Peyer's patch (tissue), 4 donors: Measurements from ENCODE around the gene NDUFB5. TPM values are rescaled to one million over a fixed set of nuclear protein-coding genes. Genes with fewer than 3 reads are reported as not detected.

ENCODE experiments used
- DNase-seq, 3 donors: peaks; one replicate each; pipeline ENCODE4 v3.0.0-alpha.2; 2017 to 2019
- H3K27ac ChIP-seq, 4 donors: fragments of 200-600 bp; sonication (generic); one replicate each; pipeline ENCODE4 v1.5.1; 2016 to 2019
- H3K27me3 ChIP-seq, 2 donors: fragments of 200-600 bp; sonication (generic); one replicate each; pipeline ENCODE4 v1.5.1; 2019
- H3K36me3 ChIP-seq, 3 donors: fragments of 200-600 bp; sonication (generic); one replicate each; pipeline ENCODE4 v1.5.1; 2016 to 2019
- H3K4me1 ChIP-seq, 4 donors: fragments of 200-600 bp; sonication (generic); one replicate each; pipeline ENCODE4 v1.5.1; 2016 to 2019
- H3K4me3 ChIP-seq, 4 donors: fragments of 200-600 bp; sonication (generic); 1 replicate in 3 of 4; 2 replicates in 1 of 4; pipeline ENCODE4 v1.5.1; 2016 to 2019; ENCODE audit warnings: mild to moderate bottlenecking in 1 of 4
- H3K9me3 ChIP-seq, 4 donors: fragments of 200-600 bp; sonication (generic); one replicate each; pipeline ENCODE4 v1.5.1; 2016 to 2019; ENCODE audit warnings: mild to moderate bottlenecking in 1 of 4
- CTCF ChIP-seq, 6 experiments: fragments of 450-650 bp in 4 of 6; fragments of 200-600 bp in 2 of 6; sonication (generic) in 1 of 6; IDR thresholded peaks; one replicate each; pipeline ENCODE4 v1.5.1; 2017 to 2019; ENCODE audit warnings: antibody characterized with exemption in 6 of 6, mild to moderate bottlenecking in 3 of 6, moderate library complexity in 1 of 6
- POLR2A ChIP-seq, 2 donors: fragments of 450-650 bp; IDR thresholded peaks; one replicate each; pipeline ENCODE4 v1.5.1; 2017; ENCODE audit warnings: antibody characterized with exemption in 2 of 2, mild to moderate bottlenecking in 2 of 2, moderate library complexity in 2 of 2
- total RNA-seq, 4 donors: library from RNA; depleted of rRNA; stranded (reverse); fragments of >200 nt; gene quantifications; one replicate each; pipeline ENCODE4 v1.1.0, GENCODE V29; 2016

The NDUFB5 gene
- total RNA-seq, 4 donors from 2014 or later: 75.5 to 155 (median 88.7) TPM

GRCh38 chr3:179613807-179614206 is 9.2 kb downstream of the NDUFB5 start:
- TF ChIP-seq POLR2A (IDR thresholded peaks at IDR 0.05) (no peak), CTCF (IDR thresholded peaks at IDR 0.05) (no peak)
- H3K4me1 ChIP-seq: no peaks in the 10 kb centered on the region
- H3K27me3 ChIP-seq: no peaks in the 10 kb centered on the region
- peaks cover 0 to 42% (median 0%) of the 10 kb centered on the region in 3 donors for H3K36me3 ChIP-seq
- H3K9me3 ChIP-seq: no peaks in the 10 kb centered on the region
- H3K27ac ChIP-seq: no peak overlapping the region
- no peak overlapping the region for H3K4me3 ChIP-seq
- DNase-seq: no peak

- Histone ChIP-seq H3K4me3 (no peak overlapping the region), H3K27ac (no peak overlapping the region), H3K36me3 (peaks cover 0 to 42% (median 0%) of the 10 kb centered on the region in 3 donors), H3K4me1 (no peaks in the 10 kb centered on the region), H3K27me3 (no peaks in the 10 kb centered on the region), H3K9me3 (no peaks in the 10 kb centered on the region)
- DNase-seq: no peak
- no peak for TF ChIP-seq CTCF (IDR thresholded peaks at IDR 0.05)
- no peak for TF ChIP-seq POLR2A (IDR thresholded peaks at IDR 0.05)
Observed at GRCh38 chr3:179615458-179616173, 11.0 kb downstream of the NDUFB5 start.

GRCh38 chr3:179622023-179622422 is 17.4 kb downstream of the NDUFB5 start:
- DNase-seq: no peak
- H3K27ac ChIP-seq: no peak overlapping the region
- H3K9me3 ChIP-seq: no peaks in the 10 kb centered on the region
- no peak for TF ChIP-seq CTCF (IDR thresholded peaks at IDR 0.05)
- TF ChIP-seq POLR2A (IDR thresholded peaks at IDR 0.05): no peak
- no peaks in the 10 kb centered on the region for H3K27me3 ChIP-seq
- H3K36me3 ChIP-seq: peaks cover 0 to 78% (median 0%) of the 10 kb centered on the region in 3 donors
- H3K4me1 ChIP-seq: no peaks in the 10 kb centered on the region
- no peak overlapping the region for H3K4me3 ChIP-seq

GRCh38 chr3:179624451-179624850 is 19.9 kb downstream of the NDUFB5 start:
- Histone ChIP-seq H3K4me1 (no peaks in the 10 kb centered on the region), H3K27me3 (no peaks in the 10 kb centered on the region), H3K36me3 (peaks cover 0 to 55% (median 0%) of the 10 kb centered on the region in 3 donors), H3K27ac (no peak overlapping the region), H3K9me3 (no peaks in the 10 kb centered on the region), H3K4me3 (no peak overlapping the region)
- TF ChIP-seq CTCF (IDR thresholded peaks at IDR 0.05) (no peak), POLR2A (IDR thresholded peaks at IDR 0.05) (no peak)
- no peak for DNase-seq

- Histone ChIP-seq H3K27me3 (no peaks in the 10 kb centered on the region), H3K36me3 (no peaks in the 10 kb centered on the region), H3K4me1 (no peaks in the 10 kb centered on the region), H3K4me3 (no peak overlapping the region), H3K9me3 (no peaks in the 10 kb centered on the region), H3K27ac (no peak overlapping the region)
- no peak for TF ChIP-seq POLR2A (IDR thresholded peaks at IDR 0.05)
- no peak for TF ChIP-seq CTCF (IDR thresholded peaks at IDR 0.05)
- DNase-seq: no peak
Observed at GRCh38 chr3:179630753-179631451, 26.3 kb downstream of the NDUFB5 start.
